ENCODE data around the gene SYNJ2.

GRCh38 chr6:158061709-158062461 is 80.2 kb downstream of the SYNJ2 start:
- no peak for TF ChIP-seq EZH2 (IDR thresholded peaks at IDR 0.05; ENCODE audit: insufficient read depth, poor library complexity, severe bottlenecking)
- no peak for TF ChIP-seq EZH2phosphoT487 (IDR thresholded peaks at IDR 0.05; ENCODE audit: insufficient read depth, low read depth)
